GM23338 (cell line): ENCODE data around the gene SH2D3C. TPM values are rescaled to one million over a fixed set of nuclear protein-coding genes. Genes with fewer than 3 reads are reported as not detected.
A peak's percentile ranks its signal among the peaks of the same experiment; 100 is the strongest.

Source experiments
- ATAC-seq: fragments of 200-7000 bp; cut with Tn5 transposase; 3 replicates; pipeline ENCODE4 v1.9.1; 2020
- DNase-seq: peaks from one replicate; pipeline ENCODE4 v3.0.0-alpha.2; 2015; ENCODE audit warnings: low spot score
- H2AFZ ChIP-seq: fragments of 200-600 bp; sonication (generic); 2 replicates; pipeline ENCODE4 v1.8.0; 2016; ENCODE audit warnings: antibody characterized with exemption, mild to moderate bottlenecking, moderate library complexity
- H3F3A ChIP-seq: fragments of 200-600 bp; sonication (generic); replicated peaks from 2 replicates; pipeline ENCODE4 v1.8.0; 2017; ENCODE audit warnings: antibody characterized with exemption, mixed run types, low read depth
- H3K27ac ChIP-seq: fragments of 200-600 bp; sonication (generic); 2 replicates; pipeline ENCODE4 v1.6.1; 2016; ENCODE audit warnings: low read depth
- H3K27me3 ChIP-seq: fragments of 200-600 bp; sonication (generic); 2 replicates; pipeline ENCODE4 v1.8.0; 2016; ENCODE audit warnings: mild to moderate bottlenecking, mixed run types, moderate library complexity; ENCODE audit not compliant: insufficient read depth
- H3K36me3 ChIP-seq: fragments of 200-600 bp; sonication (generic); 2 replicates; pipeline ENCODE4 v1.8.0; 2016; ENCODE audit warnings: mild to moderate bottlenecking; ENCODE audit not compliant: insufficient read depth
- H3K4me1 ChIP-seq: fragments of 200-600 bp; sonication (generic); 2 replicates; pipeline ENCODE4 v1.8.0; 2016; ENCODE audit warnings: mild to moderate bottlenecking, moderate library complexity; ENCODE audit not compliant: insufficient read depth
- H3K4me2 ChIP-seq: fragments of 200-600 bp; sonication (generic); 2 replicates; pipeline ENCODE4 v1.7.1; 2017; ENCODE audit warnings: mixed run types
- H3K4me3 ChIP-seq: fragments of 200-600 bp; sonication (generic); 2 replicates; pipeline ENCODE4 v1.6.1; 2016; ENCODE audit warnings: mixed run types
- H3K79me2 ChIP-seq: fragments of 200-600 bp; sonication (generic); replicated peaks from 2 replicates; pipeline ENCODE4 v1.8.0; 2017; ENCODE audit warnings: mild to moderate bottlenecking; ENCODE audit not compliant: insufficient read depth
- H3K9me2 ChIP-seq: fragments of 200-600 bp; sonication (generic); 2 replicates; pipeline ENCODE4 v1.8.0; 2017; ENCODE audit not compliant: insufficient read depth
- H4K20me1 ChIP-seq: fragments of 200-600 bp; sonication (generic); replicated peaks from 2 replicates; pipeline ENCODE4 v1.8.0; 2017; ENCODE audit warnings: mild to moderate bottlenecking; ENCODE audit not compliant: insufficient read depth
- H3K27ac Mint-ChIP-seq: 2 replicates; pipeline ENCODE4 v1.8.0; 2020; ENCODE audit warnings: inconsistent platforms, mild to moderate bottlenecking, moderate library complexity, mixed read lengths
- H3K27me3 Mint-ChIP-seq: 3 replicates; pipeline ENCODE4 v1.8.0; 2022; ENCODE audit warnings: low read depth, mild to moderate bottlenecking, moderate library complexity, mixed read lengths, inconsistent platforms; ENCODE audit not compliant: insufficient read depth, poor library complexity
- H3K36me3 Mint-ChIP-seq: 3 replicates; pipeline ENCODE4 v1.8.0; 2021; ENCODE audit warnings: low read depth, mild to moderate bottlenecking, inconsistent platforms, moderate library complexity, mixed read lengths
- H3K4me1 Mint-ChIP-seq: 3 replicates; pipeline ENCODE4 v1.8.0; 2020; ENCODE audit warnings: mild to moderate bottlenecking, inconsistent platforms, mixed read lengths
- H3K4me3 Mint-ChIP-seq: 3 replicates; pipeline ENCODE4 v1.8.0; 2021; ENCODE audit warnings: moderate library complexity, mild to moderate bottlenecking, inconsistent platforms, mixed read lengths
- H3K9me3 Mint-ChIP-seq: 3 replicates; pipeline ENCODE4 v1.8.0; 2020; ENCODE audit warnings: moderate library complexity, mild to moderate bottlenecking, inconsistent platforms, mixed read lengths
- CREB1 ChIP-seq: fragments of 250-450 bp; sonication (Bioruptor Pico); IDR thresholded peaks from 2 replicates; pipeline ENCODE4 v1.5.0; 2020; ENCODE audit warnings: low read depth, mild to moderate bottlenecking, moderate library complexity
- EZH2 ChIP-seq: fragments of 200-600 bp; sonication (generic); IDR thresholded peaks from one replicate; pipeline ENCODE4 v1.8.0; 2017; ENCODE audit warnings: antibody characterized with exemption, mild to moderate bottlenecking, low read depth; ENCODE audit not compliant: unreplicated experiment
- EZH2phosphoT487 ChIP-seq: fragments of 200-600 bp; sonication (generic); IDR thresholded peaks from one replicate; pipeline ENCODE4 v1.8.1; 2018; ENCODE audit warnings: antibody characterized with exemption; ENCODE audit not compliant: unreplicated experiment
- JUNB ChIP-seq: IDR thresholded peaks from one replicate; pipeline ENCODE4 v1.6.1; 2016; ENCODE audit warnings: antibody characterized with exemption; ENCODE audit not compliant: unreplicated experiment
- NANOG ChIP-seq: IDR thresholded peaks from 2 replicates; pipeline ENCODE4 v1.6.1; 2016; ENCODE audit warnings: antibody characterized with exemption, borderline replicate concordance
- POLR2AphosphoS5 ChIP-seq: IDR thresholded peaks from 2 replicates; pipeline ENCODE4 v1.6.1; 2016; ENCODE audit warnings: antibody characterized with exemption, low read depth
- STAT1 ChIP-seq: IDR thresholded peaks from one replicate; pipeline ENCODE4 v1.6.1; 2016; ENCODE audit warnings: antibody characterized with exemption; ENCODE audit not compliant: unreplicated experiment
- ZNF114 ChIP-seq: fragments of 250-450 bp; sonication (Bioruptor Pico); IDR thresholded peaks from 2 replicates; pipeline ENCODE4 v1.5.0; 2020; ENCODE audit warnings: mild to moderate bottlenecking, moderate library complexity
- ZNF331 ChIP-seq: fragments of 250-450 bp; sonication (Bioruptor Pico); IDR thresholded peaks from 2 replicates; pipeline ENCODE4 v1.5.0; 2020; ENCODE audit warnings: low read depth, mild to moderate bottlenecking, moderate library complexity
- polyA plus RNA-seq: library from polyadenylated mRNA; unstranded; fragments of >200 nt; fragmentation: Nextera tagmentation; extraction: Ambion mirVana; gene quantifications from 2 replicates; pipeline ENCODE4 v1.2.1, GENCODE V29; 2016
- total RNA-seq: library from RNA; depleted of rRNA; stranded (reverse); fragments of >200 nt; shearing (Covaris generic); gene quantifications from 2 replicates; pipeline ENCODE4 v1.2.3, GENCODE V29; 2014
- TF ChIP-seq, protein P1 (sequence below), 2 experiments: fragments of 200-600 bp in 1 of 2; sonication (generic) in 1 of 2; conservative IDR thresholded peaks; 2 replicates each; pipeline versions ENCODE4 v1.5.1 to v1.6.1; 2016 to 2017; ENCODE audit warnings: antibody characterized with exemption in 2 of 2, low read depth in 2 of 2, mild to moderate bottlenecking in 2 of 2, moderate library complexity in 1 of 2
- TF ChIP-seq, protein P2 (sequence below): IDR thresholded peaks from 2 replicates; pipeline ENCODE4 v1.6.1; 2016; ENCODE audit warnings: antibody characterized with exemption
- TF ChIP-seq, protein P3 (sequence below): fragments of 250-450 bp; sonication (Bioruptor Pico); IDR thresholded peaks from 2 replicates; pipeline ENCODE4 v1.5.0; 2020; ENCODE audit warnings: mild to moderate bottlenecking, moderate library complexity
- TF ChIP-seq, protein P4 (sequence below): IDR thresholded peaks from one replicate; pipeline ENCODE4 v1.6.1; 2018; ENCODE audit warnings: antibody characterized with exemption; ENCODE audit not compliant: unreplicated experiment

The SH2D3C gene
- total and polyA plus RNA-seq, 2 experiments from 2014 or later: 4.2 to 4.5 TPM

DNA sequence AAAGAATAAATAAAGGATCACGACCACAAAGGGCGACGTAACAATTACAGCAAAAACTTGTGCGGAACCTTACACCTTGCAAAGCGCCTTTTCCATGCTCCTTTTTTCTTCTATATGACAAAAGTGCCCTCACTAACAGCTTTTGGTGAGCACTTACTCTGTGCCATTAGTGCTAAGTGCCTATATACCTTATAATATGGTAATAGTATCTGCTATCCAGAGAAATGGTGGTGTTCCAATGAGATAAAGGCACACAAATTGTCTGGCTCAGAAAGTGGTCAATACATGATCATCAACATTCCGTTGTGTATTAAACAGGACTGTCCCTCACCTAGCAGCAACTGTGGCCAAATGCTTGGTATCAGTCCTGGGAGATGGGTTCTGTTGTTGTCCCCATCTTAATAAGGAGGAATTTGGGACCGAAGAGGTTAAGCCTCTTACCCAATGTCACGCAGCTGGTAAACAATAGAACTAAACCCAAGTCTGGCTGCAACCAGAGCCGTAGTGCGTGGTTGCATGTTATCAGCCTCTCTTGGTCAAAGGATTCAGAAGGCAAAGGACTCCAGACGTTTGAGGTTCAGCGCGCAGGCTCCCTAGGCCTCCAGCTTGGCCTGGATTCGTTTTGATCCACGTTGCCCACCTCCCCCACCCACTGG is 42.8 kb downstream of the SH2D3C start:
- no peaks in the 10 kb centered on the region for H3K79me2 ChIP-seq
- peaks cover 11% of the 10 kb centered on the region for H3K4me1 Mint-ChIP-seq
- peak overlapping the region; percentile 5; the same call in 1 of the 2 replicates for H3K4me3 ChIP-seq
- no peak overlapping the region for H3K27ac Mint-ChIP-seq
- H3K4me2 ChIP-seq: peak overlapping the region; percentile 69
- H3K9me2 ChIP-seq: no peaks in the 10 kb centered on the region
- no peak overlapping the region for H3K27ac ChIP-seq
- peaks cover 9% of the 10 kb centered on the region; the same call in 1 of the 2 replicates for H3K4me1 ChIP-seq
- no peaks in the 10 kb centered on the region for H3K36me3 ChIP-seq
- H3K4me3 Mint-ChIP-seq: peak overlapping the region; percentile 81
- ATAC-seq (no peak), DNase-seq (no peak)
- H4K20me1 ChIP-seq: no peaks in the 10 kb centered on the region
- H3K27me3 Mint-ChIP-seq: peaks cover 15% of the 10 kb centered on the region
- H3K9me3 Mint-ChIP-seq: no peaks in the 10 kb centered on the region; the same call in 2 of the 3 replicates
- H2AFZ ChIP-seq: peak overlapping the region; percentile 2; the same call in 1 of the 2 replicates
- H3K36me3 Mint-ChIP-seq: no peaks in the 10 kb centered on the region
- TF ChIP-seq NANOG: no peak
- no peak for TF ChIP-seq EZH2phosphoT487
- TF ChIP-seq JUNB: no peak
- TF ChIP-seq, protein P1, sequence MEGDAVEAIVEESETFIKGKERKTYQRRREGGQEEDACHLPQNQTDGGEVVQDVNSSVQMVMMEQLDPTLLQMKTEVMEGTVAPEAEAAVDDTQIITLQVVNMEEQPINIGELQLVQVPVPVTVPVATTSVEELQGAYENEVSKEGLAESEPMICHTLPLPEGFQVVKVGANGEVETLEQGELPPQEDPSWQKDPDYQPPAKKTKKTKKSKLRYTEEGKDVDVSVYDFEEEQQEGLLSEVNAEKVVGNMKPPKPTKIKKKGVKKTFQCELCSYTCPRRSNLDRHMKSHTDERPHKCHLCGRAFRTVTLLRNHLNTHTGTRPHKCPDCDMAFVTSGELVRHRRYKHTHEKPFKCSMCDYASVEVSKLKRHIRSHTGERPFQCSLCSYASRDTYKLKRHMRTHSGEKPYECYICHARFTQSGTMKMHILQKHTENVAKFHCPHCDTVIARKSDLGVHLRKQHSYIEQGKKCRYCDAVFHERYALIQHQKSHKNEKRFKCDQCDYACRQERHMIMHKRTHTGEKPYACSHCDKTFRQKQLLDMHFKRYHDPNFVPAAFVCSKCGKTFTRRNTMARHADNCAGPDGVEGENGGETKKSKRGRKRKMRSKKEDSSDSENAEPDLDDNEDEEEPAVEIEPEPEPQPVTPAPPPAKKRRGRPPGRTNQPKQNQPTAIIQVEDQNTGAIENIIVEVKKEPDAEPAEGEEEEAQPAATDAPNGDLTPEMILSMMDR (conservative IDR thresholded peaks at IDR 0.05; ENCODE audit: low read depth in 2 of 2): no peak
- TF ChIP-seq, protein P2, sequence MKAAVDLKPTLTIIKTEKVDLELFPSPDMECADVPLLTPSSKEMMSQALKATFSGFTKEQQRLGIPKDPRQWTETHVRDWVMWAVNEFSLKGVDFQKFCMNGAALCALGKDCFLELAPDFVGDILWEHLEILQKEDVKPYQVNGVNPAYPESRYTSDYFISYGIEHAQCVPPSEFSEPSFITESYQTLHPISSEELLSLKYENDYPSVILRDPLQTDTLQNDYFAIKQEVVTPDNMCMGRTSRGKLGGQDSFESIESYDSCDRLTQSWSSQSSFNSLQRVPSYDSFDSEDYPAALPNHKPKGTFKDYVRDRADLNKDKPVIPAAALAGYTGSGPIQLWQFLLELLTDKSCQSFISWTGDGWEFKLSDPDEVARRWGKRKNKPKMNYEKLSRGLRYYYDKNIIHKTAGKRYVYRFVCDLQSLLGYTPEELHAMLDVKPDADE: no peak
- TF ChIP-seq CREB1: no peak
- no peak for TF ChIP-seq ZNF114 (CRISPR knock-in tag)
- TF ChIP-seq ZNF331 (CRISPR knock-in tag): no peak
- TF ChIP-seq, protein P3, sequence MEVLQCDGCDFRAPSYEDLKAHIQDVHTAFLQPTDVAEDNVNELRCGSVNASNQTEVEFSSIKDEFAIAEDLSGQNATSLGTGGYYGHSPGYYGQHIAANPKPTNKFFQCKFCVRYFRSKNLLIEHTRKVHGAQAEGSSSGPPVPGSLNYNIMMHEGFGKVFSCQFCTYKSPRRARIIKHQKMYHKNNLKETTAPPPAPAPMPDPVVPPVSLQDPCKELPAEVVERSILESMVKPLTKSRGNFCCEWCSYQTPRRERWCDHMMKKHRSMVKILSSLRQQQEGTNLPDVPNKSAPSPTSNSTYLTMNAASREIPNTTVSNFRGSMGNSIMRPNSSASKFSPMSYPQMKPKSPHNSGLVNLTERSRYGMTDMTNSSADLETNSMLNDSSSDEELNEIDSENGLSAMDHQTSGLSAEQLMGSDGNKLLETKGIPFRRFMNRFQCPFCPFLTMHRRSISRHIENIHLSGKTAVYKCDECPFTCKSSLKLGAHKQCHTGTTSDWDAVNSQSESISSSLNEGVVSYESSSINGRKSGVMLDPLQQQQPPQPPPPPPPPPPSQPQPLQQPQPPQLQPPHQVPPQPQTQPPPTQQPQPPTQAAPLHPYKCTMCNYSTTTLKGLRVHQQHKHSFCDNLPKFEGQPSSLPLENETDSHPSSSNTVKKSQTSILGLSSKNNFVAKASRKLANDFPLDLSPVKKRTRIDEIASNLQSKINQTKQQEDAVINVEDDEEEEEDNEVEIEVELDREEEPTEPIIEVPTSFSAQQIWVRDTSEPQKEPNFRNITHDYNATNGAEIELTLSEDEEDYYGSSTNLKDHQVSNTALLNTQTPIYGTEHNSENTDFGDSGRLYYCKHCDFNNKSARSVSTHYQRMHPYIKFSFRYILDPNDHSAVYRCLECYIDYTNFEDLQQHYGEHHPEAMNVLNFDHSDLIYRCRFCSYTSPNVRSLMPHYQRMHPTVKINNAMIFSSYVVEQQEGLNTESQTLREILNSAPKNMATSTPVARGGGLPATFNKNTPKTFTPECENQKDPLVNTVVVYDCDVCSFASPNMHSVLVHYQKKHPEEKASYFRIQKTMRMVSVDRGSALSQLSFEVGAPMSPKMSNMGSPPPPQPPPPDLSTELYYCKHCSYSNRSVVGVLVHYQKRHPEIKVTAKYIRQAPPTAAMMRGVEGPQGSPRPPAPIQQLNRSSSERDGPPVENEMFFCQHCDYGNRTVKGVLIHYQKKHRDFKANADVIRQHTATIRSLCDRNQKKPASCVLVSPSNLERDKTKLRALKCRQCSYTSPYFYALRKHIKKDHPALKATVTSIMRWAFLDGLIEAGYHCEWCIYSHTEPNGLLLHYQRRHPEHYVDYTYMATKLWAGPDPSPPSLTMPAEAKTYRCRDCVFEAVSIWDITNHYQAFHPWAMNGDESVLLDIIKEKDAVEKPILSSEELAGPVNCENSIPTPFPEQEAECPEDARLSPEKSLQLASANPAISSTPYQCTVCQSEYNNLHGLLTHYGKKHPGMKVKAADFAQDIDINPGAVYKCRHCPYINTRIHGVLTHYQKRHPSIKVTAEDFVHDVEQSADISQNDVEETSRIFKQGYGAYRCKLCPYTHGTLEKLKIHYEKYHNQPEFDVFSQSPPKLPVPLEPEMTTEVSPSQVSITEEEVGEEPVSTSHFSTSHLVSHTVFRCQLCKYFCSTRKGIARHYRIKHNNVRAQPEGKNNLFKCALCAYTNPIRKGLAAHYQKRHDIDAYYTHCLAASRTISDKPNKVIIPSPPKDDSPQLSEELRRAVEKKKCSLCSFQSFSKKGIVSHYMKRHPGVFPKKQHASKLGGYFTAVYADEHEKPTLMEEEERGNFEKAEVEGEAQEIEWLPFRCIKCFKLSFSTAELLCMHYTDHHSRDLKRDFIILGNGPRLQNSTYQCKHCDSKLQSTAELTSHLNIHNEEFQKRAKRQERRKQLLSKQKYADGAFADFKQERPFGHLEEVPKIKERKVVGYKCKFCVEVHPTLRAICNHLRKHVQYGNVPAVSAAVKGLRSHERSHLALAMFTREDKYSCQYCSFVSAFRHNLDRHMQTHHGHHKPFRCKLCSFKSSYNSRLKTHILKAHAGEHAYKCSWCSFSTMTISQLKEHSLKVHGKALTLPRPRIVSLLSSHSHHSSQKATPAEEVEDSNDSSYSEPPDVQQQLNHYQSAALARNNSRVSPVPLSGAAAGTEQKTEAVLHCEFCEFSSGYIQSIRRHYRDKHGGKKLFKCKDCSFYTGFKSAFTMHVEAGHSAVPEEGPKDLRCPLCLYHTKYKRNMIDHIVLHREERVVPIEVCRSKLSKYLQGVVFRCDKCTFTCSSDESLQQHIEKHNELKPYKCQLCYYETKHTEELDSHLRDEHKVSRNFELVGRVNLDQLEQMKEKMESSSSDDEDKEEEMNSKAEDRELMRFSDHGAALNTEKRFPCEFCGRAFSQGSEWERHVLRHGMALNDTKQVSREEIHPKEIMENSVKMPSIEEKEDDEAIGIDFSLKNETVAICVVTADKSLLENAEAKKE (CRISPR knock-in tag): no peak
- no peak for TF ChIP-seq STAT1
- no peak for TF ChIP-seq POLR2AphosphoS5
- TF ChIP-seq, protein P4, sequence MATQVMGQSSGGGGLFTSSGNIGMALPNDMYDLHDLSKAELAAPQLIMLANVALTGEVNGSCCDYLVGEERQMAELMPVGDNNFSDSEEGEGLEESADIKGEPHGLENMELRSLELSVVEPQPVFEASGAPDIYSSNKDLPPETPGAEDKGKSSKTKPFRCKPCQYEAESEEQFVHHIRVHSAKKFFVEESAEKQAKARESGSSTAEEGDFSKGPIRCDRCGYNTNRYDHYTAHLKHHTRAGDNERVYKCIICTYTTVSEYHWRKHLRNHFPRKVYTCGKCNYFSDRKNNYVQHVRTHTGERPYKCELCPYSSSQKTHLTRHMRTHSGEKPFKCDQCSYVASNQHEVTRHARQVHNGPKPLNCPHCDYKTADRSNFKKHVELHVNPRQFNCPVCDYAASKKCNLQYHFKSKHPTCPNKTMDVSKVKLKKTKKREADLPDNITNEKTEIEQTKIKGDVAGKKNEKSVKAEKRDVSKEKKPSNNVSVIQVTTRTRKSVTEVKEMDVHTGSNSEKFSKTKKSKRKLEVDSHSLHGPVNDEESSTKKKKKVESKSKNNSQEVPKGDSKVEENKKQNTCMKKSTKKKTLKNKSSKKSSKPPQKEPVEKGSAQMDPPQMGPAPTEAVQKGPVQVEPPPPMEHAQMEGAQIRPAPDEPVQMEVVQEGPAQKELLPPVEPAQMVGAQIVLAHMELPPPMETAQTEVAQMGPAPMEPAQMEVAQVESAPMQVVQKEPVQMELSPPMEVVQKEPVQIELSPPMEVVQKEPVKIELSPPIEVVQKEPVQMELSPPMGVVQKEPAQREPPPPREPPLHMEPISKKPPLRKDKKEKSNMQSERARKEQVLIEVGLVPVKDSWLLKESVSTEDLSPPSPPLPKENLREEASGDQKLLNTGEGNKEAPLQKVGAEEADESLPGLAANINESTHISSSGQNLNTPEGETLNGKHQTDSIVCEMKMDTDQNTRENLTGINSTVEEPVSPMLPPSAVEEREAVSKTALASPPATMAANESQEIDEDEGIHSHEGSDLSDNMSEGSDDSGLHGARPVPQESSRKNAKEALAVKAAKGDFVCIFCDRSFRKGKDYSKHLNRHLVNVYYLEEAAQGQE: no peak
- TF ChIP-seq EZH2: no peak
- H3F3A ChIP-seq: no peaks in the 10 kb centered on the region
- no peaks in the 10 kb centered on the region for H3K27me3 ChIP-seq
